T-cell (primary cell): ENCODE data around the gene TFPI2. TPM values are rescaled to one million over a fixed set of nuclear protein-coding genes. Genes with fewer than 3 reads are reported as not detected.

Experiments used
- ATAC-seq, 4 experiments: fragments of 200-7000 bp in 3 of 4; fragments of 150-1000 bp in 1 of 4; cut with Tn5 transposase; replicated peaks in 1 of 4; 1 replicate in 3 of 4; 2 replicates in 1 of 4; pipeline ENCODE4 v1.10.0; 2021; ENCODE audit warnings: moderate library complexity in 3 of 4, mild to moderate bottlenecking in 2 of 4, moderate number of reproducible peaks in 1 of 4
- CTCF ChIA-PET, 2 donors: fragments of 300-600 bp; sonication (Branson Sonifier 250); formaldehyde crosslinking; loops; one replicate each; lab custom pipeline; 2022; ENCODE audit warnings: antibody characterized with exemption in 2 of 2; lab: Charles Lee
- POLR2A ChIA-PET, 2 donors: fragments of 300-600 bp; sonication (Branson Sonifier 250); formaldehyde crosslinking; loops; one replicate each; lab custom pipeline; 2022; ENCODE audit warnings: antibody characterized with exemption in 2 of 2; lab: Charles Lee
- DNase-seq, 35 experiments: peaks; one replicate each; pipeline versions ENCODE4 v3.0.0 to v3.0.0-alpha.2; 2013 to 2023
- H3K27ac ChIP-seq: one replicate; pipeline ENCODE4 v1.5.1; 2013; ENCODE audit warnings: low read length
- H3K27me3 ChIP-seq, 2 experiments: replicated peaks in 1 of 2; 1 replicate in 1 of 2; 2 replicates in 1 of 2; pipeline versions ENCODE4 v1.6.1 to v1.7.0; 2013; ENCODE audit warnings: low read length in 1 of 2, mixed read lengths in 1 of 2; ENCODE audit not compliant: control insufficient read depth in 2 of 2, insufficient read depth in 2 of 2; ENCODE audit errors: extremely low read depth in 1 of 2
- H3K36me3 ChIP-seq, 2 donors: 1 replicate in 1 of 2; 2 replicates in 1 of 2; pipeline versions ENCODE4 v1.6.1 to v1.7.0; 2013; ENCODE audit warnings: low read length in 1 of 2; ENCODE audit not compliant: control insufficient read depth in 2 of 2, insufficient read depth in 1 of 2; ENCODE audit errors: extremely low read depth in 1 of 2
- H3K4me1 ChIP-seq, 2 experiments: 1 replicate in 1 of 2; 2 replicates in 1 of 2; pipeline versions ENCODE4 v1.6.1 to v1.7.0; 2013; ENCODE audit warnings: low read length in 2 of 2, mixed read lengths in 1 of 2; ENCODE audit not compliant: insufficient read depth in 2 of 2, control insufficient read depth in 1 of 2; ENCODE audit errors: extremely low read depth in 1 of 2
- H3K4me3 ChIP-seq, 2 donors: 1 replicate in 1 of 2; 2 replicates in 1 of 2; pipeline versions ENCODE4 v1.5.1 to v1.7.0; 2013; ENCODE audit warnings: mild to moderate bottlenecking in 2 of 2, low read length in 1 of 2, moderate library complexity in 1 of 2; ENCODE audit not compliant: control insufficient read depth in 1 of 2; ENCODE audit errors: extremely low read depth in 1 of 2
- H3K9me3 ChIP-seq: 2 replicates; pipeline ENCODE4 v1.7.0; 2013
- H3K27ac Mint-ChIP-seq, 2 donors: one replicate each; pipeline ENCODE4 v1.8.0; 2020 to 2021; ENCODE audit warnings: mild to moderate bottlenecking in 2 of 2, mixed read lengths in 2 of 2
- H3K27me3 Mint-ChIP-seq, 2 donors: one replicate each; pipeline ENCODE4 v1.8.0; 2021 to 2022; ENCODE audit warnings: mixed read lengths in 2 of 2
- H3K36me3 Mint-ChIP-seq: one replicate; pipeline ENCODE4 v1.8.0; 2021; ENCODE audit warnings: mixed read lengths
- H3K4me1 Mint-ChIP-seq, 3 donors: one replicate each; pipeline ENCODE4 v1.8.0; 2020 to 2022; ENCODE audit warnings: mixed read lengths in 3 of 3, mild to moderate bottlenecking in 1 of 3
- H3K4me3 Mint-ChIP-seq, 3 donors: one replicate each; pipeline ENCODE4 v1.8.0; 2020 to 2022; ENCODE audit warnings: mild to moderate bottlenecking in 3 of 3, mixed read lengths in 3 of 3, moderate library complexity in 3 of 3
- H3K9me3 Mint-ChIP-seq, 3 donors: one replicate each; pipeline ENCODE4 v1.8.0; 2020 to 2022; ENCODE audit warnings: mixed read lengths in 3 of 3
- WGBS: methylation state at CpG from one replicate; pipeline ENCODE4 v1.1.5; 2013; ENCODE audit warnings: missing lambda C conversion rate; ENCODE audit not compliant: insufficient coverage; 5-methylcytosine and 5-hydroxymethylcytosine counted together
- total RNA-seq, 35 experiments: library from RNA in 6 of 35; stranded (reverse) in 6 of 35; fragments of 120-200 nt in 1 of 35; gene quantifications; one replicate each; pipeline versions ENCODE4 v1.2.1 to v1.2.4 and lab custom pipeline; 2013 to 2026

Gene TFPI2
- total RNA-seq, 5 donors from 2014 or later (not counting 1 experiment from before 2014, with no cell fraction given), result 0.23 to 0.51 TPM; not detected in 3

GRCh38 chr7:93854480-93854879 lies 36.1 kb downstream of the TFPI2 start:
- CTCF ChIA-PET, result no interaction called here
- Mint-ChIP-seq H3K4me3 (no peak overlapping the region), H3K9me3 (no peaks in the 10 kb centered on the region), H3K27ac (no peak overlapping the region), H3K4me1 (no peaks in the 10 kb centered on the region), H3K27me3 (no peaks in the 10 kb centered on the region), H3K36me3 (no peaks in the 10 kb centered on the region)
- Histone ChIP-seq H3K4me3 (no peak overlapping the region), H3K27me3 (no peaks in the 10 kb centered on the region), H3K4me1 (no peaks in the 10 kb centered on the region), H3K27ac (no peak overlapping the region), H3K36me3 (no peaks in the 10 kb centered on the region), H3K9me3 (no peaks in the 10 kb centered on the region)
- no peak for ATAC-seq
- DNase-seq, result no peak
- POLR2A ChIA-PET, result no interaction called here
- no CpG with 5 or more reads among the region's 1 CpG for WGBS

- no peak overlapping the region for H3K4me3 Mint-ChIP-seq
- Histone ChIP-seq H3K36me3 (no peaks in the 10 kb centered on the region), H3K27me3 (no peaks in the 10 kb centered on the region), H3K4me3 (no peak overlapping the region), H3K27ac (no peak overlapping the region), H3K9me3 (no peaks in the 10 kb centered on the region), H3K4me1 (no peaks in the 10 kb centered on the region)
- no peaks in the 10 kb centered on the region for H3K9me3 Mint-ChIP-seq
- H3K27ac Mint-ChIP-seq, result no peak overlapping the region
- no peak for DNase-seq
- no peak for ATAC-seq
- H3K27me3 Mint-ChIP-seq, result no peaks in the 10 kb centered on the region
- no peaks in the 10 kb centered on the region for H3K36me3 Mint-ChIP-seq
- no CpG with 5 or more reads among the region's 2 CpGs for WGBS
- POLR2A ChIA-PET, result no interaction called here
- H3K4me1 Mint-ChIP-seq, result no peaks in the 10 kb centered on the region
- CTCF ChIA-PET, result no interaction called here
Observed at GRCh38 chr7:93851536-93851935, 39.0 kb downstream of the TFPI2 start.

GRCh38 chr7:93843260-93843659 lies 47.3 kb downstream of the TFPI2 start:
- H3K4me1 ChIP-seq, result no peaks in the 10 kb centered on the region
- ChIA-PET POLR2A (no interaction called here), CTCF (no interaction called here)
- no peaks in the 10 kb centered on the region for H3K27me3 ChIP-seq
- H3K9me3 Mint-ChIP-seq, result no peaks in the 10 kb centered on the region
- H3K36me3 Mint-ChIP-seq, result no peaks in the 10 kb centered on the region
- no peaks in the 10 kb centered on the region for H3K9me3 ChIP-seq
- WGBS, result no CpG with 5 or more reads among the region's 1 CpG
- ATAC-seq (no peak), DNase-seq (no peak)
- H3K4me3 Mint-ChIP-seq, result no peak overlapping the region
- H3K27me3 Mint-ChIP-seq, result no peaks in the 10 kb centered on the region
- H3K4me1 Mint-ChIP-seq, result no peaks in the 10 kb centered on the region
- no peaks in the 10 kb centered on the region for H3K36me3 ChIP-seq
- H3K4me3 ChIP-seq, result no peak overlapping the region
- no peak overlapping the region for H3K27ac Mint-ChIP-seq
- H3K27ac ChIP-seq, result no peak overlapping the region

- CTCF ChIA-PET, result no interaction called here
- no peak for ATAC-seq
- Histone ChIP-seq H3K36me3 (no peaks in the 10 kb centered on the region), H3K27ac (no peak overlapping the region), H3K9me3 (no peaks in the 10 kb centered on the region), H3K4me1 (no peaks in the 10 kb centered on the region), H3K27me3 (no peaks in the 10 kb centered on the region), H3K4me3 (no peak overlapping the region)
- Mint-ChIP-seq H3K4me1 (no peaks in the 10 kb centered on the region), H3K27me3 (no peaks in the 10 kb centered on the region), H3K4me3 (no peak overlapping the region), H3K27ac (no peak overlapping the region), H3K36me3 (no peaks in the 10 kb centered on the region), H3K9me3 (no peaks in the 10 kb centered on the region)
- POLR2A ChIA-PET, result no interaction called here
- no CpG with 5 or more reads among the region's 1 CpG for WGBS
- DNase-seq, result no peak
Observed at GRCh38 chr7:93838966-93839365, 51.6 kb downstream of the TFPI2 start.

GRCh38 chr7:93837245-93837644 lies 53.3 kb downstream of the TFPI2 start:
- no peak for DNase-seq
- Histone ChIP-seq H3K27ac (no peak overlapping the region), H3K36me3 (no peaks in the 10 kb centered on the region), H3K4me1 (no peaks in the 10 kb centered on the region), H3K27me3 (no peaks in the 10 kb centered on the region), H3K9me3 (no peaks in the 10 kb centered on the region), H3K4me3 (no peak overlapping the region)
- ATAC-seq, result no peak
- ChIA-PET CTCF (no interaction called here), POLR2A (no interaction called here)
- no CpG with 5 or more reads among the region's 3 CpGs for WGBS
- H3K4me3 Mint-ChIP-seq, result no peak overlapping the region
- no peak overlapping the region for H3K27ac Mint-ChIP-seq
- no peaks in the 10 kb centered on the region for H3K9me3 Mint-ChIP-seq
- H3K4me1 Mint-ChIP-seq, result no peaks in the 10 kb centered on the region
- no peaks in the 10 kb centered on the region for H3K36me3 Mint-ChIP-seq
- H3K27me3 Mint-ChIP-seq, result no peaks in the 10 kb centered on the region

- H3K4me3 ChIP-seq, result no peak overlapping the region
- H3K27ac ChIP-seq, result no peak overlapping the region
- no peaks in the 10 kb centered on the region for H3K9me3 Mint-ChIP-seq
- ChIA-PET POLR2A (no interaction called here), CTCF (interaction anchor here in 1 of 2 donors (0.6 kb wide), 1 partner anchor 1675 kb away, joined by 3 read pairs; no protein-coding TSS in a partner anchor)
- no peaks in the 10 kb centered on the region for H3K27me3 ChIP-seq
- ATAC-seq (no peak), DNase-seq (no peak)
- no peaks in the 10 kb centered on the region for H3K4me1 Mint-ChIP-seq
- H3K4me1 ChIP-seq, result no peaks in the 10 kb centered on the region
- H3K36me3 ChIP-seq, result no peaks in the 10 kb centered on the region
- no peaks in the 10 kb centered on the region for H3K27me3 Mint-ChIP-seq
- H3K36me3 Mint-ChIP-seq, result no peaks in the 10 kb centered on the region
- no peak overlapping the region for H3K4me3 Mint-ChIP-seq
- WGBS, result no CpG with 5 or more reads among the region's 4 CpGs
- H3K9me3 ChIP-seq, result no peaks in the 10 kb centered on the region
- no peak overlapping the region for H3K27ac Mint-ChIP-seq
Observed at GRCh38 chr7:93836116-93836515, 54.4 kb downstream of the TFPI2 start.

GRCh38 chr7:93835702-93836101 lies 54.9 kb downstream of the TFPI2 start:
- H3K36me3 Mint-ChIP-seq, result no peaks in the 10 kb centered on the region
- no peaks in the 10 kb centered on the region for H3K27me3 ChIP-seq
- H3K27ac ChIP-seq, result no peak overlapping the region
- H3K9me3 ChIP-seq, result no peaks in the 10 kb centered on the region
- ChIA-PET CTCF (interaction anchor here in 1 of 2 donors (0.5 to 0.6 kb wide), 2 partner anchors 232 to 1675 kb away, joined by 3 read pairs; no protein-coding TSS in a partner anchor), POLR2A (no interaction called here)
- no peak overlapping the region for H3K4me3 ChIP-seq
- no peaks in the 10 kb centered on the region for H3K27me3 Mint-ChIP-seq
- no peak overlapping the region for H3K4me3 Mint-ChIP-seq
- no peak overlapping the region for H3K27ac Mint-ChIP-seq
- no peaks in the 10 kb centered on the region for H3K4me1 ChIP-seq
- no peaks in the 10 kb centered on the region for H3K4me1 Mint-ChIP-seq
- ATAC-seq (no peak), DNase-seq (no peak)
- H3K9me3 Mint-ChIP-seq, result no peaks in the 10 kb centered on the region
- WGBS, result no CpG with 5 or more reads among the region's 1 CpG
- no peaks in the 10 kb centered on the region for H3K36me3 ChIP-seq
